ENCODE data around the gene ATPAF2. TPM values are rescaled to one million over a fixed set of nuclear protein-coding genes. Genes with fewer than 3 reads are reported as not detected.
"Not testable (repeated sequence)": the region's sequence is repeated elsewhere in the genome, so short reads cannot be mapped to it uniquely, and the experiment has no call there.

The ATPAF2 gene
- polyA plus RNA-seq, 1 donor from 2014 or later: 41.5 TPM

DNA sequence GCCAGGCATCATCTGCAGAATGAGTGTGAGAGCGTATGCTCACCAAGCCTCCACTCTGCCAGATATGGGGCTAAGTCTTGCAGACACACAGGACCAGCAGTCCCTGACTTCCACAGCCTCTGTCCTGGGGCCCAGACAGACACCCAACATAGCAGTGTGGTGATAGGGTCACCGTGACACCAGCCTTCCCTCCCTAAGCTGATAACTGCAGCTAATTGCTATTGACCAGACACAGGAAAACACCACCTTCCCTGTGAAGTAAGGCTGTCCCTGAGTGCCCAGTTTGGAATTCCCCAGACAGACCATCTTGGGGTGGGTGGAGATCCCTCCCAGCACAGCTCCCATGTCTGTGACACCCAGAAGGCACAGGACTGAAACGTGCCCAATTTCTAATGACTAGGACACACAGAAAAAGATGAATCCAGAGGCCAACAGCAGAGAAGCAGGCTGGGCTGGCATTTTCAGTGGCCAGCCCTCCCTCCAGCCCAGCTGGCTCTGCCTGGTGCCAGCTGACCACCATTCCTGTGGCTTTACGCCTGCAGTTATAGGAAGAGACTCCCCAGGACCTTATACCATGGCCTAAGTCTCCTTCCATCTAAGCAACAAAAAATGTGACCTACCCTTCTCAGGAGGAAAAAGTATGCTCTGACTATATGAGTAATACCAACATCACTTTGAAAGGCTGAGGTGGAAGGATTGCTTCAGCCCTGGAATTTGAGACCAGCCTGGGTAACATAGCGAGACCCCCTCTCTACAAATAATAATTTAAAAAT is 30.3 kb downstream of the ATPAF2 start:
- peaks cover 0 to 12% (median 0%) of the 10 kb centered on the region in 3 donors for H3K4me1 Mint-ChIP-seq
- no peak overlapping the region for H3K27ac Mint-ChIP-seq
- H3K4me3 Mint-ChIP-seq: no peak overlapping the region
- H3K27me3 Mint-ChIP-seq: no peaks in the 10 kb centered on the region
- peaks cover 24% of the 10 kb centered on the region for H3K36me3 Mint-ChIP-seq
- H3K9me3 Mint-ChIP-seq: no peaks in the 10 kb centered on the region

GRCh38 chr17:18006495-18007239 is 32.3 kb downstream of the ATPAF2 start:
- no peaks in the 10 kb centered on the region for H3K27me3 Mint-ChIP-seq
- H3K27ac Mint-ChIP-seq: no peak overlapping the region
- no peak overlapping the region for H3K4me3 Mint-ChIP-seq
- H3K4me1 Mint-ChIP-seq: peaks cover 0 to 13% (median 2%) of the 10 kb centered on the region in 3 donors
- H3K9me3 Mint-ChIP-seq: no peaks in the 10 kb centered on the region
- peaks cover 20% of the 10 kb centered on the region for H3K36me3 Mint-ChIP-seq

DNA sequence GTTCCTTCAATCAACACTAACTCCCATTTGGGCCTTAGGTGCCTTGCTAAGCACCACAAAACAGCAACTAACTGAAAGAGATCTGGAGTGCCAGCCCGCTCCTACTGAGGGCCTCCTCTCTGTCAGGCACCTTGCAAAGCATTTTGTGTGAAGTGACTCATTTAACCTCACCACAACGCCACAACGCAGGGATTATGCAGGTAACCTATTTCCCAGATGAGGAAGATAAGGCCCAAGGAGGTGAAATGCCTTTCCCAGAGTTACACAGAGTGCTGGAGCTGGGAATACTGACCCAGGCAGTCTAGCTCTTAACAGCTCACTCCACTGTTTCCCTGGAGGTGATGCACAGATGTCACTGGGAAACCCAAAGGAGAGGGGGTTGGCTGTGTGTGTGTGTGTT is 33.5 kb downstream of the ATPAF2 start:
- peaks cover 0 to 13% (median 2%) of the 10 kb centered on the region in 3 donors for H3K4me1 Mint-ChIP-seq
- H3K36me3 Mint-ChIP-seq: peaks cover 17% of the 10 kb centered on the region
- H3K9me3 Mint-ChIP-seq: no peaks in the 10 kb centered on the region
- H3K27ac Mint-ChIP-seq: no peak overlapping the region
- no peaks in the 10 kb centered on the region for H3K27me3 Mint-ChIP-seq
- no peak overlapping the region for H3K4me3 Mint-ChIP-seq

DNA sequence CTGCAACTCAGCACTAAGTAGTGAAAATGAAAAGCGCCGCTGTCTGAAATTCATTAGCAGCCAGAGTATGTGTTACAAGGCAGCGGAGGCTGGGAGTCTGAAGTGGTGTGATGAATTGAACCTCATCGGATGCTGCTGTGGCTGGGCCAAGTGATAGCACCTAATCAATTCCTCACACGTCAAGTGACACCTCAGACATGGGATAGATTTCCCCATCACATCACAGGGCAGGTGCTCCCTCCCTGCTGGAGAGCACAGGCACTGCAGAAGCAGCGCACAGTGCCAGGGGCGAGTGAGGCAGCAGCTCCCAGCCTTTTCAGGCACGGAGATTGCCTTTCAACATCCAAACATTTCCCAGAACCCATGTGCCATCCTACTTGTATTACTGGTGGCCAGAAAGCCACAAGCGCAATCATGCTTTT is 34.1 kb downstream of the ATPAF2 start:
- Mint-ChIP-seq H3K27ac (no peak overlapping the region), H3K27me3 (no peaks in the 10 kb centered on the region), H3K4me3 (no peak overlapping the region), H3K4me1 (peaks cover 0 to 13% (median 2%) of the 10 kb centered on the region in 3 donors), H3K9me3 (no peaks in the 10 kb centered on the region), H3K36me3 (peaks cover 17% of the 10 kb centered on the region)

DNA sequence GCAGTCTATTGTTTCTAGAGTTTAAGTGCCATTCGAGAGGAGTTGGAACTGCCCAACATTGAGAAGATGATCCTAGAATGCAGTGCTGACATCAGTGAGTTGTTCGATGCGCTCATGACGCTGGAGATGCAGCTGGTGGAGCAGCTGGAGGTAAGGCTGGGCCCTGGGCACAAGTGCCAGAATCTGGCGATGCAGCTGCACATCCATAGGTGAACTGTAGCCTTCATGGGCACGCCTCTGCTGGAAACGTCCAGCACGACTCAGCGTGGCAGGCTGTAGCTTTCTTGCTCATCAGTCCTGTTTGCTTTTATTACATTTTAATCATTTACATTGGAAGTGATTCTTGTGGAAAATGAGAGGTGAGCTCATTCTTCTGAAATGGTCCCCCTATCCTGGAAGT is 34.6 kb downstream of the ATPAF2 start:
- no peaks in the 10 kb centered on the region for H3K9me3 Mint-ChIP-seq
- no peak overlapping the region for H3K27ac Mint-ChIP-seq
- H3K27me3 Mint-ChIP-seq: no peaks in the 10 kb centered on the region
- no peak overlapping the region for H3K4me3 Mint-ChIP-seq
- H3K36me3 Mint-ChIP-seq: peaks cover 12% of the 10 kb centered on the region
- H3K4me1 Mint-ChIP-seq: peaks cover 0 to 13% (median 2%) of the 10 kb centered on the region in 3 donors

GRCh38 chr17:18002171-18002570 is 36.8 kb downstream of the ATPAF2 start:
- Mint-ChIP-seq H3K4me3 (no peak overlapping the region), H3K27ac (no peak overlapping the region), H3K27me3 (no peaks in the 10 kb centered on the region), H3K36me3 (peaks cover 4% of the 10 kb centered on the region), H3K9me3 (no peaks in the 10 kb centered on the region), H3K4me1 (peaks cover 0 to 10% (median 2%) of the 10 kb centered on the region in 3 donors)

GRCh38 chr17:18000030-18000408 is 38.9 kb downstream of the ATPAF2 start:
- no peak overlapping the region for H3K27ac Mint-ChIP-seq
- no peaks in the 10 kb centered on the region for H3K36me3 Mint-ChIP-seq
- peaks cover 0 to 7% (median 2%) of the 10 kb centered on the region in 3 donors for H3K4me1 Mint-ChIP-seq
- no peak overlapping the region for H3K4me3 Mint-ChIP-seq
- no peaks in the 10 kb centered on the region for H3K27me3 Mint-ChIP-seq
- H3K9me3 Mint-ChIP-seq: no peaks in the 10 kb centered on the region

GRCh38 chr17:17999364-18000029 is 39.5 kb downstream of the ATPAF2 start:
- peaks cover 0 to 7% (median 2%) of the 10 kb centered on the region in 3 donors for H3K4me1 Mint-ChIP-seq
- H3K27ac Mint-ChIP-seq: no peak overlapping the region
- H3K4me3 Mint-ChIP-seq: peak overlapping the region in 1 of 4 donors; percentile 72
- no peaks in the 10 kb centered on the region for H3K27me3 Mint-ChIP-seq
- no peaks in the 10 kb centered on the region for H3K36me3 Mint-ChIP-seq
- H3K9me3 Mint-ChIP-seq: no peaks in the 10 kb centered on the region

DNA sequence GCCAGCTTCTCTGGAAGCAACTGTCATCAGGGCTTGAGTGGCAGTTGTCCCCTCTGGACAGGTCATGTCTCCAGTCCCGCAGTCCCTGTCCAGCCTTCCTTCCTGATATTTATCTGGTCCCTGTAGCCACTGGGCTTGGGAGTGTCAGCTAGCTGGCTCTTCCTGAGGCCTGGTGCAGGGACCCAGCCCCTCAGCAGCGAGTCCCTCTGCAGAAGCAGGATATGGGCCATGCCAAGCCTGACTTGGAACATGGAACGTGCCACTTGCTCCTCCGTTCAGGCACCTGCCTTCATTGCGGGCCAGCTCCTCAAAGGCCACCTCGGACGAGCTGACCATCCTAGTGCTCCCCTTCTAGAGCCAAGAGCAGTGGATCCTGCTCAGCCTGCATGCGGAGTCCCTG is 40.0 kb downstream of the ATPAF2 start:
- Mint-ChIP-seq H3K9me3 (no peaks in the 10 kb centered on the region), H3K27ac (no peak overlapping the region), H3K36me3 (no peaks in the 10 kb centered on the region), H3K27me3 (no peaks in the 10 kb centered on the region), H3K4me3 (peak overlapping the region in 1 of 4 donors; percentile 72), H3K4me1 (peaks cover 0 to 4% (median 2%) of the 10 kb centered on the region in 3 donors)

DNA sequence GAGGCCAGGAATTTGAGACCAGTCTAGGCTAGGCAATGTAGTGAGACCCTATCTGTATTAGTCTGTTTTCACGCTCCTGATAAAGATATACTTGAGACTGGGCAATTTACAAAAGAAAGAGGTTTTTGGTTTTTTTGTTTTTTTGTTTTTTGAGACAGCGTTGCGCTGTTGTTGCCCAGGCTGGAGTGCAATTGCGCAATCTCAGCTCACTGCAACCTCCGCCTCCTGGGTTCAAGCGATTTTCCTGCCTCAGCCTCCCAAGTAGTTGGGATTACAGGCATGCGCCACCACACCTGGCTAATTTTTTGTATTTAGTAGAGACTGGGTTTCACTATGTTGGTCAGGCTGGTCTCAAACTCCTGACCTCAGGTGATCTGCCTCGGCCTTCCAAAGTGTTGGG is 43.1 kb downstream of the ATPAF2 start:
- not testable (repeated sequence) for H3K27ac Mint-ChIP-seq, H3K9me3 Mint-ChIP-seq, H3K4me1 Mint-ChIP-seq, H3K27me3 Mint-ChIP-seq, H3K36me3 Mint-ChIP-seq, H3K4me3 Mint-ChIP-seq

DNA sequence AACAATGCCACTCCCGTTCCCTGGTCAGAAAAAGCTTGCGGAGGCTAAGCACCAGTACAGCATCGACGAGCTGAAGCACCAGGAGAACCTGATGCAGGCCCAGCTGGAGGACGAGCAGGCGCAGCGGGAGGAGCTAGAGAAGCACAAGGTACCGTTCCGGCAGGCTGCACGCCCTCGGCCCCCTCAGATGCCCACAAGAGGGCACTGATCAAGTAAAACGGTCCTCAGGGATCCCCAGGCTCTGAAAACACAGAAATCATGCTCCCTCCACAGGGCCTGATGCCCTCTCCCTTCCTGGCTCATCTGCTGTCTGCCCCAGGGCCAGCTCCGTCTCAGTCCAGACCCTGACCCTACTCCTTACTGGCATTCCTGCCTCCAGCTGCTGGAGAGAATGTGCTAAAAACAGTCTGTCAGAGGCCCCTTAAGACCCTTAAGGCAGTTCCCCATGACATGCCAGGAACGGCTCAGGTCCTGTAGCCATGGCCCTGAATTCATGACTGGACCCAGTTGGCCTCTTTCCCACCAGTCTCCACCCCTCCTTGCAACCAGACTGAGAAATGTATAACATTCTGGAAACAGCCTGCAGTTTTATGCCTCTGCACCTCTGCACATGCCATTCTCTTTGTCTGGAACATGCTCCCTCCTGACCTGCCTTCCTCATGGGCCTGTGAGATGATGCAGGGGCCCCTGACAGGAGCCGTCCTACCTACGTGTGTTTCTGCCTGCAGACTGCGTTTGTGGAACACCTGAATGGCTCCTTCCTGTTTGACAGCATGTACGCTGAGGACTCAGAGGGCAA is 44.5 kb downstream of the ATPAF2 start:
- no peak overlapping the region for H3K27ac Mint-ChIP-seq
- no peak overlapping the region for H3K4me3 Mint-ChIP-seq
- H3K36me3 Mint-ChIP-seq: no peaks in the 10 kb centered on the region
- H3K27me3 Mint-ChIP-seq: no peaks in the 10 kb centered on the region
- peaks cover 0 to 4% (median 0%) of the 10 kb centered on the region in 3 donors for H3K4me1 Mint-ChIP-seq
- no peaks in the 10 kb centered on the region for H3K9me3 Mint-ChIP-seq

- Mint-ChIP-seq H3K9me3 (no peaks in the 10 kb centered on the region), H3K27ac (no peak overlapping the region), H3K4me3 (no peak overlapping the region), H3K36me3 (no peaks in the 10 kb centered on the region), H3K27me3 (no peaks in the 10 kb centered on the region), H3K4me1 (peaks cover 0 to 4% (median 0%) of the 10 kb centered on the region in 3 donors)
These were observed 45.1 kb downstream of the ATPAF2 start for GRCh38 chr17:17993852-17994251.

- no peaks in the 10 kb centered on the region for H3K9me3 Mint-ChIP-seq
- no peak overlapping the region for H3K27ac Mint-ChIP-seq
- no peaks in the 10 kb centered on the region for H3K27me3 Mint-ChIP-seq
- H3K4me3 Mint-ChIP-seq: no peak overlapping the region
- peaks cover 0 to 4% (median 0%) of the 10 kb centered on the region in 3 donors for H3K4me1 Mint-ChIP-seq
- H3K36me3 Mint-ChIP-seq: no peaks in the 10 kb centered on the region
These were observed 45.6 kb downstream of the ATPAF2 start for GRCh38 chr17:17993366-17993765.

- Mint-ChIP-seq H3K27ac (no peak overlapping the region), H3K4me1 (peaks cover 0 to 4% (median 0%) of the 10 kb centered on the region in 3 donors), H3K36me3 (no peaks in the 10 kb centered on the region), H3K9me3 (no peaks in the 10 kb centered on the region), H3K4me3 (no peak overlapping the region), H3K27me3 (no peaks in the 10 kb centered on the region)
These were observed 48.7 kb downstream of the ATPAF2 start for GRCh38 chr17:17990282-17990681.
